ENCODE results near the gene KRTAP23-1.

The KRTAP23-1 gene

GRCh38 chr21:30337772-30338171 is 10.6 kb downstream of the KRTAP23-1 start:
- no peak for TF ChIP-seq JUND (IDR thresholded peaks at IDR 0.05; ENCODE audit: low read depth)
- in situ Hi-C loops (cut with HindIII; ENCODE audit: low pct_unique_long_range_greater_than_20kb, low sequenced_read_pairs) = no loop called here
- DNase-seq (ENCODE audit: low read depth in 1 of 2, low spot score in 1 of 2) = no peak

- no peak for DNase-seq (ENCODE audit: low read depth in 1 of 2, low spot score in 1 of 2)
- no peak for TF ChIP-seq JUND (IDR thresholded peaks at IDR 0.05; ENCODE audit: low read depth)
- in situ Hi-C loops (cut with HindIII; ENCODE audit: low pct_unique_long_range_greater_than_20kb, low sequenced_read_pairs) = no loop called here
Measured at GRCh38 chr21:30337276-30337744, 11.1 kb downstream of the KRTAP23-1 start, which contains the start of gene KRTAP27-1. Gene KRTAP27-1, minus strand, starts transcription at chr21:30337694. Its CDS starts 26 bp downstream, at chr21:30337668.

DNA sequence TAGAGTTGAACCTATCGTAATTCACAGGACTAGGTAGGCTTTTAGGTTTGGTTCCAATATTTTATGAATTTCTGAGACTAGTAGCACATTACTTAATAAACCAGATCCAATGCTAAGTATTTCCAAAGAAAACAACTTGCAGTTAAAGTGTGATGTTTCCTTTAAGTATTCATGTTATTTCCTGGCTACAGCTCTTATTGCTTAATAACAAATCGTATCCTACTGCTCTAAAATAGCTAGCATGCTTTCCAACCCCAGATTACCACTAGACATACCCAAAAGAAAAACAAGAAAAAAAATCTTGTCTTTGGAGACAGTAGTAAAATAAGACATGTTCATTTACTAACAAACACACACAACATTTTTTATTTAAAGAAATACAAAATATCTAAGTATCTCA is 11.8 kb downstream of the KRTAP23-1 start:
- in situ Hi-C loops (cut with HindIII; ENCODE audit: low pct_unique_long_range_greater_than_20kb, low sequenced_read_pairs) = no loop called here
- DNase-seq (ENCODE audit: low read depth in 1 of 2, low spot score in 1 of 2) = no peak
- no peak for TF ChIP-seq JUND (IDR thresholded peaks at IDR 0.05; ENCODE audit: low read depth)

DNA sequence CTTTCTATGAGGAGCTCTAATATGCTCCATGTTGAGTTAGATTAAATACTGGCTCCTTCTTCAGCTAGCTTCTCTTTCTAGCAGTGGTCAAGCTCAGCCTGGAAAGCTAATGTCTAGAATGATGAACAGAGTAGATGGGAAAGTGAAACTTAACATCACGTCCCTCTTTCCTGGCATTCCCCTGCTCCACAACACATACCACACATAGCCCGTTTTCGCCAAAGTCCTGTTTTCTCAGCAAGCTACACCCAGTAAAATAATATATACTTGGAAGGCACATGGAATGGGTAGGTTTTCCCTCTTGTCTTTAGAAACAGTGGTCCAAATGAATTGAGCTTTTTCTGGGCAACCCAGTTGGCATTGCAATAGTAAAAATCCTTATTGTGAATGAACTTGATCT is 14.7 kb downstream of the KRTAP23-1 start:
- TF ChIP-seq JUND (IDR thresholded peaks at IDR 0.05; ENCODE audit: low read depth) = no peak
- no peak for DNase-seq (ENCODE audit: low read depth in 1 of 2, low spot score in 1 of 2)
- in situ Hi-C loops (cut with HindIII; ENCODE audit: low pct_unique_long_range_greater_than_20kb, low sequenced_read_pairs) = no loop called here

DNA sequence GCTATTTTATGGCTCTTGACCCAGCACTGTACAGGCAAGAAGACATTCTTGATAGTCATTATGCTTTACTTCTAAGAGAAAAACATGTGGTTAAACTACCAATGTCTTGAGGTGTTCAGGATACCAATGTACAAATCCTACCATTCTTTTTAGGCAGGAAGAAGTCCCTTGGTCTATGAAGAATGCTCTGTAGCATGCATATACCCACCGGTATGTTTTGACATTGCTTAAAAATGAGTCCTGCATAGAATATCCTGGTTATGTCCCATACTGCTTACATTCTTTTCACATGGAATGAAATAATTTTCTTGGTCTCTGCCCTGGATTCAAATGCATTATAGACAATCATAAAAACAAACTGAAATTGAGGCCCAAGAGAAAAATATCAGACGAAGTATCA is 15.7 kb downstream of the KRTAP23-1 start:
- no peak for TF ChIP-seq JUND (IDR thresholded peaks at IDR 0.05; ENCODE audit: low read depth)
- DNase-seq (ENCODE audit: low read depth in 1 of 2, low spot score in 1 of 2) = no peak
- in situ Hi-C loops (cut with HindIII; ENCODE audit: low pct_unique_long_range_greater_than_20kb, low sequenced_read_pairs) = no loop called here

- no peak for DNase-seq (ENCODE audit: low read depth in 1 of 2, low spot score in 1 of 2)
- in situ Hi-C loops (cut with HindIII; ENCODE audit: low pct_unique_long_range_greater_than_20kb, low sequenced_read_pairs) = no loop called here
- TF ChIP-seq JUND (IDR thresholded peaks at IDR 0.05; ENCODE audit: low read depth) = no peak
Measured at GRCh38 chr21:30329203-30329875, 19.1 kb downstream of the KRTAP23-1 start.

DNA sequence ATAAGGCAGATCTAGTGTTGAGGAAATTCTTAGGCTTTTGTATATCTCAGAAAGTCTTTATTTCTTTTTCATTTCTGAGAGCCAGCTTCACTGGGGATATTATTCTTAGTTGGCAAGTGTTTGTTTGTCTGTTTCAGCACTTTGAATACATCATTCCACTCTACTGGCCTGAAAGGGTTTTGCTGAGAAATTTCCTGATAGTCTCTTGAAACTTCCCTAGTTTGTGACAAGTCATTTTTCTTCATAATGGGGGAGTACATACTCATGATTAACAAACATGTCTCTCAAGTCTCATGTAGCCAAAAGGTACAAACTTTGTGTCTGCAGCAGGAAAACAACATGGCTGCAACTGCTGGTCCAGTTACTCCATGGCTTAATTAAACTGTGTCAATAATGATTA is 22.0 kb downstream of the KRTAP23-1 start:
- DNase-seq (ENCODE audit: low read depth in 1 of 2, low spot score in 1 of 2) = no peak
- TF ChIP-seq JUND (IDR thresholded peaks at IDR 0.05; ENCODE audit: low read depth) = no peak
- in situ Hi-C loops (cut with HindIII; ENCODE audit: low pct_unique_long_range_greater_than_20kb, low sequenced_read_pairs) = no loop called here

- TF ChIP-seq JUND (IDR thresholded peaks at IDR 0.05; ENCODE audit: low read depth) = no peak
- in situ Hi-C loops (cut with HindIII; ENCODE audit: low pct_unique_long_range_greater_than_20kb, low sequenced_read_pairs) = no loop called here
- no peak for DNase-seq (ENCODE audit: low read depth in 1 of 2, low spot score in 1 of 2)
Measured at GRCh38 chr21:30320215-30320614, 28.2 kb downstream of the KRTAP23-1 start, which contains the start of gene KRTAP26-1. Gene KRTAP26-1, minus strand, starts transcription at chr21:30320315. Its CDS starts 280 bp downstream, at chr21:30320035.

GRCh38 chr21:30315701-30316100 is 32.7 kb downstream of the KRTAP23-1 start:
- no peak for DNase-seq (ENCODE audit: low read depth in 1 of 2, low spot score in 1 of 2)
- in situ Hi-C loops (cut with HindIII; ENCODE audit: low pct_unique_long_range_greater_than_20kb, low sequenced_read_pairs) = no loop called here
- TF ChIP-seq JUND (IDR thresholded peaks at IDR 0.05; ENCODE audit: low read depth) = no peak

- TF ChIP-seq JUND (IDR thresholded peaks at IDR 0.05; ENCODE audit: low read depth) = no peak
- peak in 1 of 2 experiments; percentile 5 for DNase-seq (ENCODE audit: low read depth in 1 of 2, low spot score in 1 of 2)
- in situ Hi-C loops (cut with HindIII; ENCODE audit: low pct_unique_long_range_greater_than_20kb, low sequenced_read_pairs) = no loop called here
Measured at GRCh38 chr21:30306884-30307283, 41.5 kb downstream of the KRTAP23-1 start.

- no peak for TF ChIP-seq JUND (IDR thresholded peaks at IDR 0.05; ENCODE audit: low read depth)
- DNase-seq (ENCODE audit: low read depth in 1 of 2, low spot score in 1 of 2) = no peak
- in situ Hi-C loops (cut with HindIII; ENCODE audit: low pct_unique_long_range_greater_than_20kb, low sequenced_read_pairs) = no loop called here
Measured at GRCh38 chr21:30305136-30305535, 43.3 kb downstream of the KRTAP23-1 start.
